ENCODE results near the gene FRAS1. TPM values are rescaled to one million over a fixed set of nuclear protein-coding genes. Genes with fewer than 3 reads are reported as not detected.

Gene FRAS1
- total and polyA plus RNA-seq, 2 of the 8 experiments (the other 6 are each of a cell fraction or from before 2014, with no cell fraction given), result 38.5 to 109 TPM

- no peak overlapping the region for H2BK15ac ChIP-seq (ENCODE audit: low read length)
- peaks cover 0 to 96% of the 10 kb centered on the region in 2 experiments; a peak in 3 of 4 replicates for H3K79me2 ChIP-seq (ENCODE audit: control insufficient read depth in 1 of 2, insufficient read depth in 2 of 2, low read length in 2 of 2)
- H2AK5ac ChIP-seq (ENCODE audit: low read depth, low read length), result no peak overlapping the region
- H4K5ac ChIP-seq (ENCODE audit: insufficient read length, low read depth, low read length), result no peak overlapping the region
- no peak overlapping the region for H3K4me3 ChIP-seq (ENCODE audit: extremely low read depth in 1 of 4, insufficient read depth in 2 of 4, low read depth in 3 of 4, low read length in 4 of 4)
- ChIA-PET POLR2A (ENCODE audit: partially characterized antibody) (interaction anchor here (0.9 to 3.5 kb wide), 3 partner anchors 10 to 12 kb away, joined by 3 to 20 read pairs (median 4); partner anchors contain the start of gene FRAS1), CTCF (ENCODE audit: partially characterized antibody) (interaction anchor here (1.1 to 2.9 kb wide), 7 partner anchors 9 to 103 kb away, joined by 3 to 20 read pairs (median 5); partner anchors contain the start of gene FRAS1)
- H3K27ac ChIP-seq (ENCODE audit: low read depth, low read length), result no peak overlapping the region
- H2BK120ac ChIP-seq (replicated peaks; ENCODE audit: low read depth, low read length), result no peak overlapping the region
- 81% methylated on average over 1 of the region's 1 CpG; no CpG with 5 or more reads in 1 of the 2 experiments for WGBS, 2 experiments (ENCODE audit: extremely low coverage in 1 of 2, insufficient coverage in 1 of 2, insufficient read length in 1 of 2, insufficient replicate concordance in 2 of 2, low coverage in 1 of 2, low lambda C conversion rate in 2 of 2, missing lambda C conversion rate in 1 of 2)
- TF ChIP-seq CTBP2 (IDR thresholded peaks at IDR 0.05; ENCODE audit: borderline replicate concordance, insufficient read depth, insufficient read length, low read length) (no peak), SP1 (IDR thresholded peaks at IDR 0.05; ENCODE audit: low read depth, low read length) (no peak), E2F6 (IDR thresholded peaks at IDR 0.05) (no peak), ATF3 (IDR thresholded peaks at IDR 0.05; ENCODE audit: insufficient read depth, low read depth, low read length) (no peak), FOSL1 (IDR thresholded peaks at IDR 0.05; ENCODE audit: insufficient read depth, low read depth, low read length) (no peak), SAP30 (IDR thresholded peaks at IDR 0.05; ENCODE audit: insufficient read depth, insufficient replicate concordance, low read length) (no peak), KDM1A (IDR thresholded peaks at IDR 0.05; ENCODE audit: borderline replicate concordance, low read length) (no peak), BRCA1 (IDR thresholded peaks at IDR 0.05; ENCODE audit: low read depth, low read length) (no peak)
- H3K9me3 ChIP-seq (ENCODE audit: insufficient read depth in 2 of 2, low read depth in 1 of 2, low read length in 1 of 2), result no peaks in the 10 kb centered on the region
- peaks cover 3% of the 10 kb centered on the region; the same call in 1 of the 2 replicates for H3K79me1 ChIP-seq (ENCODE audit: low read depth, low read length)
- H3K23me2 ChIP-seq (ENCODE audit: low read depth, low read length), result no peaks in the 10 kb centered on the region
- H4K8ac ChIP-seq (ENCODE audit: extremely low read depth, insufficient read depth, low read length), result no peak overlapping the region
- no peak overlapping the region for H3K4me2 ChIP-seq (ENCODE audit: insufficient read depth in 1 of 2, low read depth in 2 of 2, low read length in 2 of 2)
- no peak overlapping the region for H3K56ac ChIP-seq (replicated peaks; ENCODE audit: insufficient read length, low read depth, low read length)
- no peak overlapping the region for H2AFZ ChIP-seq (ENCODE audit: low read length)
- H3K4ac ChIP-seq (replicated peaks; ENCODE audit: insufficient read length, low read depth, low read length), result no peak overlapping the region
- no peak overlapping the region for H3K23ac ChIP-seq (ENCODE audit: insufficient read length)
- H3K4me1 ChIP-seq (replicated peaks in 1 of 4; ENCODE audit: control insufficient read depth in 3 of 4, insufficient read depth in 4 of 4, low read length in 3 of 4), result peaks cover 4 to 21% (median 11%) of the 10 kb centered on the region in 4 experiments; a peak in 5 of 7 replicates
- no peak overlapping the region for H3K9ac ChIP-seq (replicated peaks in 1 of 4; ENCODE audit: extremely low read depth in 1 of 4, low read depth in 3 of 4, low read length in 3 of 4)
- peaks cover 0 to 40% (median 16%) of the 10 kb centered on the region in 4 experiments; a peak in 4 of 8 replicates for H3K36me3 ChIP-seq (ENCODE audit: control insufficient read depth in 2 of 4, insufficient read depth in 4 of 4, low read length in 3 of 4)
- no peak overlapping the region for H2BK20ac ChIP-seq (ENCODE audit: low read length)
- H3K18ac ChIP-seq (ENCODE audit: extremely low read depth, low read length), result no peak overlapping the region
- no peak overlapping the region for H2BK5ac ChIP-seq (ENCODE audit: low read depth, low read length)
- H3K27me3 ChIP-seq (replicated peaks in 1 of 4; ENCODE audit: control insufficient read depth in 3 of 4, extremely low read depth in 1 of 4, insufficient read depth in 3 of 4, low read length in 3 of 4), result no peaks in the 10 kb centered on the region
- H4K91ac ChIP-seq (replicated peaks; ENCODE audit: insufficient read length, low read length), result no peak overlapping the region
- H2BK12ac ChIP-seq (ENCODE audit: low read depth, low read length), result no peak overlapping the region
- peaks cover 0 to 2% of the 10 kb centered on the region in 2 experiments for H4K20me1 ChIP-seq (replicated peaks in 1 of 2; ENCODE audit: control insufficient read depth in 1 of 2, insufficient read depth in 2 of 2, low read length in 2 of 2)
- FAIRE-seq (no peak), DNase-seq (ENCODE audit: low read depth in 1 of 2, low spot score in 2 of 2) (no peak)
- no peak overlapping the region for H3K14ac ChIP-seq (ENCODE audit: insufficient read length)
Measured at GRCh38 chr4:78068481-78068880, 11.4 kb downstream of the FRAS1 start.

Data from H1 (cell line).